ENCODE data around the gene CFAP61. TPM values are rescaled to one million over a fixed set of nuclear protein-coding genes. Genes with fewer than 3 reads are reported as not detected.

CFAP61 gene
- polyA plus RNA-seq, 1 of the 3 experiments (the other 2 are of a cell fraction): 0.26 TPM

DNA sequence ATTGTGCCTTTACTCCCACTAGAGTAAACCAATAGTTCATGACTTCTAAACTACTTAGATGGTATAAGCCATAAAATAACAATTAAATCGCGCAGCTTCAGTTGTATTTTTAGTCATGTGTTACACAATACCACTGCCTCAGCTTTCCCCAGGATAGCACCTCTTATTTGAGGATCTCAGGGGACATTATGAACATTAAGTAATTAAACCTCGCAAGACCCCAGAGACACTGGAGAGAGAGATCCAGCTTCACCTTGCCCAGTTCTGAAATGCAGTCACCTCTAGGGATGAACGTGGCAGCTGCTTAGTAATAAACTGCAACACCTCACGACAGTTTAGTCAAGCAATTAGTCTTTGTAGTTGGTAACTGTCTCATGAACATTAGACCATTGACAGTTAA lies 87.1 kb downstream of the CFAP61 start (continued):
- no peak for TF ChIP-seq SMC3 (IDR thresholded peaks at IDR 0.05; ENCODE audit: low read depth, low read length)
- TF ChIP-seq, protein P1, sequence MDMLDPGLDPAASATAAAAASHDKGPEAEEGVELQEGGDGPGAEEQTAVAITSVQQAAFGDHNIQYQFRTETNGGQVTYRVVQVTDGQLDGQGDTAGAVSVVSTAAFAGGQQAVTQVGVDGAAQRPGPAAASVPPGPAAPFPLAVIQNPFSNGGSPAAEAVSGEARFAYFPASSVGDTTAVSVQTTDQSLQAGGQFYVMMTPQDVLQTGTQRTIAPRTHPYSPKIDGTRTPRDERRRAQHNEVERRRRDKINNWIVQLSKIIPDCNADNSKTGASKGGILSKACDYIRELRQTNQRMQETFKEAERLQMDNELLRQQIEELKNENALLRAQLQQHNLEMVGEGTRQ (IDR thresholded peaks at IDR 0.05; ENCODE audit: borderline replicate concordance, low read depth, low read length): no peak
- TF ChIP-seq, protein P2, sequence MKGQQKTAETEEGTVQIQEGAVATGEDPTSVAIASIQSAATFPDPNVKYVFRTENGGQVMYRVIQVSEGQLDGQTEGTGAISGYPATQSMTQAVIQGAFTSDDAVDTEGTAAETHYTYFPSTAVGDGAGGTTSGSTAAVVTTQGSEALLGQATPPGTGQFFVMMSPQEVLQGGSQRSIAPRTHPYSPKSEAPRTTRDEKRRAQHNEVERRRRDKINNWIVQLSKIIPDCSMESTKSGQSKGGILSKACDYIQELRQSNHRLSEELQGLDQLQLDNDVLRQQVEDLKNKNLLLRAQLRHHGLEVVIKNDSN (IDR thresholded peaks at IDR 0.05; ENCODE audit: borderline replicate concordance, low read depth): no peak
- TF ChIP-seq, protein P3, sequence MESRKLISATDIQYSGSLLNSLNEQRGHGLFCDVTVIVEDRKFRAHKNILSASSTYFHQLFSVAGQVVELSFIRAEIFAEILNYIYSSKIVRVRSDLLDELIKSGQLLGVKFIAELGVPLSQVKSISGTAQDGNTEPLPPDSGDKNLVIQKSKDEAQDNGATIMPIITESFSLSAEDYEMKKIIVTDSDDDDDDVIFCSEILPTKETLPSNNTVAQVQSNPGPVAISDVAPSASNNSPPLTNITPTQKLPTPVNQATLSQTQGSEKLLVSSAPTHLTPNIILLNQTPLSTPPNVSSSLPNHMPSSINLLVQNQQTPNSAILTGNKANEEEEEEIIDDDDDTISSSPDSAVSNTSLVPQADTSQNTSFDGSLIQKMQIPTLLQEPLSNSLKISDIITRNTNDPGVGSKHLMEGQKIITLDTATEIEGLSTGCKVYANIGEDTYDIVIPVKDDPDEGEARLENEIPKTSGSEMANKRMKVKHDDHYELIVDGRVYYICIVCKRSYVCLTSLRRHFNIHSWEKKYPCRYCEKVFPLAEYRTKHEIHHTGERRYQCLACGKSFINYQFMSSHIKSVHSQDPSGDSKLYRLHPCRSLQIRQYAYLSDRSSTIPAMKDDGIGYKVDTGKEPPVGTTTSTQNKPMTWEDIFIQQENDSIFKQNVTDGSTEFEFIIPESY (IDR thresholded peaks at IDR 0.05; ENCODE audit: borderline replicate concordance, low read depth): no peak
- TF ChIP-seq TAF1 (IDR thresholded peaks at IDR 0.05; ENCODE audit: borderline replicate concordance, low read depth, low read length): no peak
- no peak for TF ChIP-seq JUND (IDR thresholded peaks at IDR 0.05)
- no peak for TF ChIP-seq NFIC (IDR thresholded peaks at IDR 0.05; ENCODE audit: borderline replicate concordance)

DNA sequence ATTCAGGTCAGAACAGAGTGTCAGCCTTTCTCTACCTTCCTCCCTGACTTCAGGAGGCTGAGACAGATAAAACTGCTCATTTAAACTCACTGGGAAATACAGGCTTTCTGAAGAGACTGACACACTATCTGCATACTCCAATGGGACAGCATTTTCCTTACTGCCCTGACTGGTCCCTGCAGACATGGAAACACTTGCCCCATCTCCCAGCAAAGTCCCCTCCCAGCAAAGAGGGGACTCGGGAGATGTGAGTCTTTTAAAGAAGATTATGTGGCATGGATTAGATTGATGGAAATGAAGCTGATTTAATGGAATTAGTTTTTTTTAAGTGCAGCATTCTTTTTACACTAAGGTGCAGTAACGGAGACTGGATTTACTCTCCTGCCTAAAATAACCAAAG lies 90.8 kb downstream of the CFAP61 start:
- ChIA-PET POLR2A (no interaction called here), CTCF (no interaction called here)
- Histone ChIP-seq H3K79me2 (ENCODE audit: insufficient read depth) (no peaks in the 10 kb centered on the region), H3K9me3 (no peaks in the 10 kb centered on the region), H3K4me3 (ENCODE audit: low read depth in 2 of 2, low read length in 1 of 2) (no peak overlapping the region), H3K4me2 (no peak overlapping the region), H3K9me2 (no peaks in the 10 kb centered on the region), H3F3A (replicated peaks; ENCODE audit: insufficient read depth) (no peaks in the 10 kb centered on the region), H2AFZ (ENCODE audit: low read depth) (no peak overlapping the region), H4K20me1 (ENCODE audit: insufficient read depth) (no peaks in the 10 kb centered on the region), H3K36me3 (replicated peaks in 1 of 2; ENCODE audit: control insufficient read depth in 1 of 2, insufficient read depth in 2 of 2, low read length in 1 of 2) (no peaks in the 10 kb centered on the region), H3K27me3 (ENCODE audit: insufficient read depth) (no peaks in the 10 kb centered on the region), H3K9ac (no peak overlapping the region), H3K4me1 (ENCODE audit: control insufficient read depth in 1 of 2, insufficient read depth in 2 of 2, low read depth in 1 of 2, low read length in 1 of 2) (no peaks in the 10 kb centered on the region), H3K27ac (ENCODE audit: low read depth in 2 of 2, low read length in 1 of 2) (no peak overlapping the region)
- no peak for TF ChIP-seq RXRA (IDR thresholded peaks at IDR 0.05; ENCODE audit: borderline replicate concordance, low read depth)
- no peak for TF ChIP-seq NRF1 (IDR thresholded peaks at IDR 0.05; ENCODE audit: low read depth, low read length)
- TF ChIP-seq, protein P4, sequence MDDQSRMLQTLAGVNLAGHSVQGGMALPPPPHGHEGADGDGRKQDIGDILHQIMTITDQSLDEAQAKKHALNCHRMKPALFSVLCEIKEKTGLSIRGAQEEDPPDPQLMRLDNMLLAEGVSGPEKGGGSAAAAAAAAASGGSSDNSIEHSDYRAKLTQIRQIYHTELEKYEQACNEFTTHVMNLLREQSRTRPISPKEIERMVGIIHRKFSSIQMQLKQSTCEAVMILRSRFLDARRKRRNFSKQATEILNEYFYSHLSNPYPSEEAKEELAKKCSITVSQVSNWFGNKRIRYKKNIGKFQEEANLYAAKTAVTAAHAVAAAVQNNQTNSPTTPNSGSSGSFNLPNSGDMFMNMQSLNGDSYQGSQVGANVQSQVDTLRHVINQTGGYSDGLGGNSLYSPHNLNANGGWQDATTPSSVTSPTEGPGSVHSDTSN (IDR thresholded peaks at IDR 0.05): no peak
- TF ChIP-seq TAF1 (IDR thresholded peaks at IDR 0.05; ENCODE audit: borderline replicate concordance, low read depth, low read length): no peak
- TF ChIP-seq RAD21 (IDR thresholded peaks at IDR 0.05; ENCODE audit: low read length): no peak
- TF ChIP-seq GABPA (IDR thresholded peaks at IDR 0.05; ENCODE audit: low read depth): no peak
- DNase-seq: no peak
- 17% methylated on average over 2 of the region's 2 CpGs for WGBS (ENCODE audit: low lambda C conversion rate)
